Panc1 (cell line): Measurements from ENCODE around the gene IL13RA2. TPM values are rescaled to one million over a fixed set of nuclear protein-coding genes. Genes with fewer than 3 reads are reported as not detected.

ENCODE experiments used
- ATAC-seq: fragments of 200-7000 bp; cut with Tn5 transposase; 2 replicates; pipeline ENCODE4 v1.9.1; 2020; ENCODE audit warnings: mild to moderate bottlenecking, moderate library complexity
- BruUV-seq: library from RNA; stranded (reverse); fragments of 400-500 nt; replicated peaks from 2 replicates; lab custom pipeline; 2021; lab: Mats Ljungman, UMichigan
- CTCF ChIA-PET: fragments of 300-600 bp; sonication (Branson Sonifier 250); formaldehyde crosslinking; loops from one replicate; lab custom pipeline; 2022; ENCODE audit warnings: antibody characterized with exemption; lab: Charles Lee
- POLR2A ChIA-PET: fragments of 300-600 bp; sonication (Branson Sonifier 250); formaldehyde crosslinking; loops from one replicate; lab custom pipeline; 2022; ENCODE audit warnings: antibody characterized with exemption; lab: Charles Lee
- DNase-seq: peaks from one replicate; pipeline ENCODE4 v3.0.0-alpha.2; 2010; ENCODE audit warnings: low read depth, low spot score
- H3K27ac ChIP-seq: 2 replicates; pipeline ENCODE4 v1.5.1; 2011; ENCODE audit warnings: mild to moderate bottlenecking, low read length, inconsistent platforms
- H3K27me3 ChIP-seq: fragments of 200-500 bp; sonication (Bioruptor generic); 2 replicates; pipeline ENCODE4 v1.6.0; 2014; ENCODE audit warnings: low read length, inconsistent platforms; ENCODE audit not compliant: control insufficient read depth, insufficient read depth
- H3K36me3 ChIP-seq: fragments of 200-500 bp; sonication (Bioruptor generic); 2 replicates; pipeline ENCODE4 v1.5.1; 2014; ENCODE audit warnings: inconsistent platforms, mild to moderate bottlenecking, low read length, moderate library complexity; ENCODE audit not compliant: control insufficient read depth, insufficient read depth
- H3K4me1 ChIP-seq: 2 replicates; pipeline ENCODE4 v1.5.1; 2011; ENCODE audit warnings: inconsistent platforms, mild to moderate bottlenecking, low read length, moderate library complexity; ENCODE audit not compliant: control insufficient read depth, insufficient read depth
- H3K4me3 ChIP-seq, 2 experiments: 2 replicates each; pipeline ENCODE4 v1.5.1; 2011 to 2012; ENCODE audit warnings: low read depth in 2 of 2, low read length in 2 of 2, mild to moderate bottlenecking in 2 of 2, inconsistent platforms in 1 of 2, moderate library complexity in 1 of 2
- H3K9me3 ChIP-seq: fragments of 200-500 bp; sonication (Bioruptor generic); 2 replicates; pipeline ENCODE4 v1.5.1; 2014; ENCODE audit warnings: low read depth, mild to moderate bottlenecking, inconsistent platforms, low read length, moderate library complexity; ENCODE audit not compliant: control insufficient read depth, insufficient read depth
- POLR2AphosphoS5 ChIP-seq: IDR thresholded peaks from 2 replicates; pipeline ENCODE4 v1.6.1; 2012; ENCODE audit warnings: mild to moderate bottlenecking, low read depth, low read length, moderate library complexity
- SIN3A ChIP-seq: IDR thresholded peaks from 2 replicates; pipeline ENCODE4 v1.6.1; 2012; ENCODE audit warnings: low read depth, mild to moderate bottlenecking, low read length, moderate library complexity, borderline replicate concordance; ENCODE audit not compliant: insufficient read depth
- TCF7L2 ChIP-seq: IDR thresholded peaks from 2 replicates; pipeline ENCODE4 v1.6.1; 2011; ENCODE audit warnings: mild to moderate bottlenecking, low read depth, low read length, inconsistent platforms
- in situ Hi-C: cut with HindIII; loops from 2 replicates; pipeline ENCODE4 v1.10.0; 2016; ENCODE audit warnings: low sequenced_read_pairs, low pct_unique_long_range_greater_than_20kb
- intact Hi-C: fragments of 100-400 bp; cut with micrococcal nuclease; formaldehyde crosslinking; loops from one replicate; pipeline ENCODE4 v1.10.0; 2022; ENCODE audit not compliant: unreplicated experiment
- total RNA-seq: library from RNA; stranded (reverse); gene quantifications from one replicate; pipeline ENCODE4 v1.2.1, GENCODE V29; 2021; ENCODE audit not compliant: unreplicated experiment
- TF ChIP-seq, protein P1 (sequence below): fragments of 450-650 bp; IDR thresholded peaks from 2 replicates; pipeline ENCODE4 v1.5.1; 2017; ENCODE audit warnings: mild to moderate bottlenecking
- TF ChIP-seq, protein P2 (sequence below), 2 experiments: IDR thresholded peaks; 2 replicates each; pipeline ENCODE4 v1.6.1; 2011 to 2012; ENCODE audit warnings: low read depth in 2 of 2, control low read depth in 1 of 2, low read length in 1 of 2, mild to moderate bottlenecking in 1 of 2, moderate library complexity in 1 of 2; ENCODE audit not compliant: insufficient read depth in 1 of 2

Gene IL13RA2
- total RNA-seq, 1 experiment from 2014 or later, result not detected

GRCh38 chrX:115030625-115031024 is 13.2 kb upstream of the IL13RA2 start:
- no peak for ATAC-seq
- no peaks in the 10 kb centered on the region for H3K9me3 ChIP-seq
- DNase-seq, result no peak
- in situ Hi-C loops, result no loop called here
- intact Hi-C loops, result no loop called here
- ChIA-PET CTCF (no interaction called here), POLR2A (no interaction called here)
- no peak overlapping the region for H3K27ac ChIP-seq
- H3K4me3 ChIP-seq, result no peak overlapping the region
- TF ChIP-seq SIN3A (no peak), POLR2AphosphoS5 (no peak)
- TF ChIP-seq, protein P1, sequence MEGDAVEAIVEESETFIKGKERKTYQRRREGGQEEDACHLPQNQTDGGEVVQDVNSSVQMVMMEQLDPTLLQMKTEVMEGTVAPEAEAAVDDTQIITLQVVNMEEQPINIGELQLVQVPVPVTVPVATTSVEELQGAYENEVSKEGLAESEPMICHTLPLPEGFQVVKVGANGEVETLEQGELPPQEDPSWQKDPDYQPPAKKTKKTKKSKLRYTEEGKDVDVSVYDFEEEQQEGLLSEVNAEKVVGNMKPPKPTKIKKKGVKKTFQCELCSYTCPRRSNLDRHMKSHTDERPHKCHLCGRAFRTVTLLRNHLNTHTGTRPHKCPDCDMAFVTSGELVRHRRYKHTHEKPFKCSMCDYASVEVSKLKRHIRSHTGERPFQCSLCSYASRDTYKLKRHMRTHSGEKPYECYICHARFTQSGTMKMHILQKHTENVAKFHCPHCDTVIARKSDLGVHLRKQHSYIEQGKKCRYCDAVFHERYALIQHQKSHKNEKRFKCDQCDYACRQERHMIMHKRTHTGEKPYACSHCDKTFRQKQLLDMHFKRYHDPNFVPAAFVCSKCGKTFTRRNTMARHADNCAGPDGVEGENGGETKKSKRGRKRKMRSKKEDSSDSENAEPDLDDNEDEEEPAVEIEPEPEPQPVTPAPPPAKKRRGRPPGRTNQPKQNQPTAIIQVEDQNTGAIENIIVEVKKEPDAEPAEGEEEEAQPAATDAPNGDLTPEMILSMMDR, result no peak
- H3K27me3 ChIP-seq, result no peaks in the 10 kb centered on the region
- no TSS peak for BruUV-seq
- H3K36me3 ChIP-seq, result no peaks in the 10 kb centered on the region
- no peaks in the 10 kb centered on the region for H3K4me1 ChIP-seq

GRCh38 chrX:115029869-115030570 is 12.6 kb upstream of the IL13RA2 start:
- ATAC-seq (no peak), DNase-seq (no peak)
- no TSS peak for BruUV-seq
- intact Hi-C loops (no loop called here), in situ Hi-C loops (no loop called here)
- ChIA-PET CTCF (no interaction called here), POLR2A (no interaction called here)
- Histone ChIP-seq H3K27me3 (no peaks in the 10 kb centered on the region), H3K4me3 (no peak overlapping the region), H3K9me3 (no peaks in the 10 kb centered on the region), H3K27ac (no peak overlapping the region), H3K4me1 (no peaks in the 10 kb centered on the region), H3K36me3 (no peaks in the 10 kb centered on the region)
- TF ChIP-seq, protein P2, sequence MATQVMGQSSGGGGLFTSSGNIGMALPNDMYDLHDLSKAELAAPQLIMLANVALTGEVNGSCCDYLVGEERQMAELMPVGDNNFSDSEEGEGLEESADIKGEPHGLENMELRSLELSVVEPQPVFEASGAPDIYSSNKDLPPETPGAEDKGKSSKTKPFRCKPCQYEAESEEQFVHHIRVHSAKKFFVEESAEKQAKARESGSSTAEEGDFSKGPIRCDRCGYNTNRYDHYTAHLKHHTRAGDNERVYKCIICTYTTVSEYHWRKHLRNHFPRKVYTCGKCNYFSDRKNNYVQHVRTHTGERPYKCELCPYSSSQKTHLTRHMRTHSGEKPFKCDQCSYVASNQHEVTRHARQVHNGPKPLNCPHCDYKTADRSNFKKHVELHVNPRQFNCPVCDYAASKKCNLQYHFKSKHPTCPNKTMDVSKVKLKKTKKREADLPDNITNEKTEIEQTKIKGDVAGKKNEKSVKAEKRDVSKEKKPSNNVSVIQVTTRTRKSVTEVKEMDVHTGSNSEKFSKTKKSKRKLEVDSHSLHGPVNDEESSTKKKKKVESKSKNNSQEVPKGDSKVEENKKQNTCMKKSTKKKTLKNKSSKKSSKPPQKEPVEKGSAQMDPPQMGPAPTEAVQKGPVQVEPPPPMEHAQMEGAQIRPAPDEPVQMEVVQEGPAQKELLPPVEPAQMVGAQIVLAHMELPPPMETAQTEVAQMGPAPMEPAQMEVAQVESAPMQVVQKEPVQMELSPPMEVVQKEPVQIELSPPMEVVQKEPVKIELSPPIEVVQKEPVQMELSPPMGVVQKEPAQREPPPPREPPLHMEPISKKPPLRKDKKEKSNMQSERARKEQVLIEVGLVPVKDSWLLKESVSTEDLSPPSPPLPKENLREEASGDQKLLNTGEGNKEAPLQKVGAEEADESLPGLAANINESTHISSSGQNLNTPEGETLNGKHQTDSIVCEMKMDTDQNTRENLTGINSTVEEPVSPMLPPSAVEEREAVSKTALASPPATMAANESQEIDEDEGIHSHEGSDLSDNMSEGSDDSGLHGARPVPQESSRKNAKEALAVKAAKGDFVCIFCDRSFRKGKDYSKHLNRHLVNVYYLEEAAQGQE (IDR thresholded peaks at IDR 0.05; ENCODE audit: insufficient read depth in 1 of 2, low read depth in 2 of 2, low read length in 1 of 2), result no peak

DNA sequence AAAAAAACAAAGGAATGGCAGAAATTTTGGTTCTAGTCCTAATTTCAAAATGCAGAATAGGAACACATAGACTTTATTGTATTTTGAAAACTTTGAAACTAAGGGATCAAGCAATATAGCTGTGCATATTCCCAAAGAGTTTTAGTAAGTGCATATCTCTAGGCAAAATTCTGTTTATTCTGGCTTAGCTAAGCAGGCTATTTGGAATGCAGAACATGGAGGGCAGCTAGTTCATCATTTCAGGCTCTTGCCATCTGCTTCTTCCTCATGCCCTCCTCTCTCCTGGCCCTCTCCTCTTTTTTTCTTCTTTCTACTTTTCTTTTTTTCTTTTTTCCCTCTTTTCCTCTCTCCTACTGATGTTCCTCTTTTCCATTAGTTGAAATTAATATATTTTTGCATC is 12.0 kb upstream of the IL13RA2 start:
- Histone ChIP-seq H3K4me3 (no peak overlapping the region), H3K4me1 (no peaks in the 10 kb centered on the region), H3K27me3 (no peaks in the 10 kb centered on the region), H3K9me3 (no peaks in the 10 kb centered on the region), H3K36me3 (no peaks in the 10 kb centered on the region), H3K27ac (no peak overlapping the region)
- CTCF ChIA-PET, result no interaction called here
- TF ChIP-seq, protein P2 (IDR thresholded peaks at IDR 0.05; ENCODE audit: insufficient read depth in 1 of 2, low read depth in 2 of 2, low read length in 1 of 2), result no peak
- TF ChIP-seq, protein P1, result no peak
- TF ChIP-seq TCF7L2 (no peak), SIN3A (no peak), POLR2AphosphoS5 (no peak)
- no TSS peak for BruUV-seq
- in situ Hi-C loops (no loop called here), intact Hi-C loops (no loop called here)
- POLR2A ChIA-PET, result no interaction called here
- no peak for DNase-seq
- ATAC-seq, result no peak
